GM19372 (cell line): ENCODE measurements around the gene TECPR2.

Experiments
- ATAC-seq: cut with Tn5 transposase; IDR thresholded peaks from one replicate; pipeline ENCODE4 v1.9.1; 2021; ENCODE audit warnings: mild to moderate bottlenecking, low read depth, moderate library complexity; ENCODE audit not compliant: unreplicated experiment

Gene TECPR2

DNA sequence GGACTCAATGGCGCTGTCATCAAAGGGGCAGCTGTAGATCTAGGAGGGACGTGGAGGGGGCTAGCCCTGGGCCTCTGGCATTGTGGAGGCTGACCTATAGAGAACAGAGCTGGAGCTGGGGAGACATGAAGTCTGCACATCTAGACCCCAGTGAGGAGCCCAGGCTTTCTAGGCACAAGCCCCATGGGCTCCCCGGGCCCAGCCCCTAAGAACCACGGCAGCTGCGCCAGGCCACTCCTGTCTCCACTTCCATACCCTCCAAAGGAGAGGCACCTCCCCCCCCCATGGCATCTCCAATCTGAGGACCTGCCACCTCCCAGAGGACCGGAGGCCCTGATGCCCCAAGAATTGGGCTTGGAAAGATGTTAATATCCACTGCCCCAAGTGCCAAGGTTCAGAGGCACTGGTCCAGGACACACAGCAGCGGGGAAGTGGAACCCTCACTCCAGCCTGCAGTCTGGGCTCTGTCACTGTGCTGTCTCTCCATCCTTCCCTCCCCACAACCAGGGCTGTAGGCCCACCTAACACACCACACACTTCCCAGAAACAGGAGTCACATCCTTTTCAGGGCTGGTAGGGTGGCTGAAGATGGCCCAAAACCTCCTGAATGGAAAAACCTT lies 142.4 kb downstream of the TECPR2 start:
- ATAC-seq: no peak

DNA sequence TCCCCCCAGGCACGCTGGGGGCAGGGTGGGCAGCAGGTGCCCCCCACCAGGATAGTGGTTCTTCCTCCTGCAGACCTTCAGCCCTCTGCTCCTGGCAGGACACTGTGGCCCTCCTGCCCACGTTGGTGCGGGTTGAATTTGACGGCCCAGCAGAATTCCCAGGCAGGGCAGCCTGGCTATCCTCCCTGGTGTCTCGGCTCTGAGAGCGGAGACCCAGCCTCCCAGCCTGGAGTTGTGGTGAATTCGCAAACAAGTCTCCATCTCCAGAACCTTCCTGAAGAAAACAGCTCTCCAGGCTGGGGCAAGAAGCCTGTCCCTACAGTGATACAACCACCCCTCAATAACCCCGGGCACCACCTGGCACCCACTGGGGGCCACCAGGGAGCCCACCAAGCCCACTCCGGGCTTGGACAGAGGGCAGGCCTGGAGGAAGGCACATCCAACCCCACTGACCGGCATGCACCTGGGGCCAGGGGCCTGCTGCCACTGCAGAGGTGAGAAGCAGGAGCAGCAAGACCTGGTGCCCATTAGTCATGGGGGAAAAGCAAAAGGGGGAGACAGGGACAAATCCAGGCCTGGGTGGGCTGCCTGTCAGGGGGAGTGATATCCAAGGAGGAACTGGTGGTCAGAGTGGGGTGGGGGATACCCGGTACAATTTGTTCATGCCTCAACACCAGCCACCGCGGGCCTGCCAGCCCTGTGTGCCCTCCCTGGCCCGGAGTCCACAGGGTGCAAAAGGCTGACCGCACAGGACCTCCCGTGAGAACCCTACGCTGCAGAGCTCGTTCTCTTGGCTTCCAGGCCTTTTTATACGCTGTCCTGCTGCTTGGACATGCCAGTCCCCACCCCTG lies 143.3 kb downstream of the TECPR2 start:
- ATAC-seq: no peak

DNA sequence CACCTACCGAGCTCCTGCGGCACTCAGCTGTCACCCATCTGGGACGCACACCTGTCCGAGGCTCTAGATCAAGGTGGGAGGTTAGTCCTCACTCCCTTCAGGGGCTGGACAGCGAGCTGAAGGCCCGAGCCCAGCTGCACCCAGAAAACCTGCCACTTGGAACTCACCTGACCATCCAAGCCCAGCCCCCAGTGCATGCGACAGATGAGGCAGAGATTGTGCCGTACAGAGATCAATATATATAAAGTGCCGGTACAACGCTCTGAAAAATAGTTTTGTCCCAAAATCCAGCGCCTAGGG lies 143.8 kb downstream of the TECPR2 start:
- ATAC-seq: no peak

DNA sequence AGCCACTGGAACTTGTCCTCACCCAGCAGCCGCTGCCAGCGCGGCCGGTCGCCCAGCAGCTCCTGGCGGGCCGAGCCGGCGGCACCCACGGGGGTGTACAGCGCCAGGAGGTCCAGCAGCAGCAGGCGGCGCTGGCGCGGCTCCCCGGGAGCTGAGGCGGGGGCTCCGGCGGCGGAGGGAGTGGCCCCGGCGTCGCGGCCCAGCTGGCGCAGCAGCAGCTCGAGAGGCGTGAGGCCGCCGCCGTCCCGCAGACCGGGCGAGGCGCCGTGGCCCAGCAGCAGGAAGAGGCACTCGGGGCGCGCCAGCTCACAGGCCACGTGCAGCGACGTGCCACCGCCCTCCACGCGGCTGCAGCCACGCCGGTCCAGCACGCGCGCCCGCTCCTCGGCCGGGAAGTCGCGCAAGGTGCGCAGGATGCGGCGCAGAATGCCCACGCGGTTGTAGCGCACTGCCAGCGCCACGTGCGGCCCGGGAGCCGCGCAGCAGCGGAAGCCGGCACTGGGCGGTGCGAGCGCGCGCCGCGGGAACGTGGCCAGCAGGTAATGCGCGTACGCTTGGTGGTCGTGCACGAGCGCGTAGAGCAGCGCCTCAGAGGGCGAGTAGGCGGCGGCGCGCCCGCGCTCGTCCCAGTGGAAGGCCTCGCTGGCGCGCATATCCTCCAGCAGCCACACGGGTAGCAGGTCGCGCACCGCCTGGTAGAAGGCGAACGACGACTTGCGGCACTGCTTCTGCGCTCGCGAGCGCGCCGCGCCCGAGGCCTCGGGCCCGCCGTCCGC lies 144.5 kb downstream of the TECPR2 start:
- ATAC-seq: no peak

DNA sequence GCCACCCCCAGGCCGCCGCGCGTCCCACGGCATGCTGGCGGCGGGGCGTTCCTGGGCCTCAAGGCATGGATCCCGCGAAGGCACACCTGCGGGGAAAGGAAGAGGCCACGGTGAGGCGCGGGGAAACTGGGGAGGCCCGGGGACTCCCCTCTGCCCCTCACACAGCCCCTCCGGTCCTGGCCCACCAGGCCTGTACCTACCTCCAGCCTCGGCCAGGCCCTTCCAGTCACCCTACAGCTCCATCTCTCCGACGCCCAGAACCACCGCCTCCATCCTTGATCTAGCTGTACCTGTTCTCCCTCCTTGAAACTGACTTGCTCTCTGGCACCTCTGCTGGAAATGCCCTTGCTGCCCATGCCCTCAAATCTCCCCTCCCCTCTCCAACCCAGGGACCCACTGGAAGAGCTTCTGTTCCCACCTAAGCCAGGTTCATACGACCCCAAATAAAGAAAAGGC lies 145.1 kb downstream of the TECPR2 start:
- no peak for ATAC-seq

DNA sequence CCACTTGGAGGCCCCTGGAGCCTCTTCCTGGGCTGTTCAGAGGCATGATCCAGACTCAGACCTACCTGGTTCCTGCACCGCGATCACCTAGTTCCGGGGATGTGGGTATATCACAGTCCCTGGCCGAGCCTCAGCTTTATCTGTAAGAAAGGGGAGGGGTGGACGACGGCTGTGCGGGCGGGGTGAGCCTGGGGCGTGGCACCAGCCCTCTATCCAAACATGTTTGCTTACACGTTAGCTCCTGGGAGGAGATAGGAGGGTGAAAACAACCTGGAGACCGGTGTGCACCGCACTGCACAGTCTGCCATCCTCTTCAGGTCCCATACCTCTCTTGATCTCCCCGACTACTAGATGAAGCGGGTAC lies 145.7 kb downstream of the TECPR2 start:
- no peak for ATAC-seq

DNA sequence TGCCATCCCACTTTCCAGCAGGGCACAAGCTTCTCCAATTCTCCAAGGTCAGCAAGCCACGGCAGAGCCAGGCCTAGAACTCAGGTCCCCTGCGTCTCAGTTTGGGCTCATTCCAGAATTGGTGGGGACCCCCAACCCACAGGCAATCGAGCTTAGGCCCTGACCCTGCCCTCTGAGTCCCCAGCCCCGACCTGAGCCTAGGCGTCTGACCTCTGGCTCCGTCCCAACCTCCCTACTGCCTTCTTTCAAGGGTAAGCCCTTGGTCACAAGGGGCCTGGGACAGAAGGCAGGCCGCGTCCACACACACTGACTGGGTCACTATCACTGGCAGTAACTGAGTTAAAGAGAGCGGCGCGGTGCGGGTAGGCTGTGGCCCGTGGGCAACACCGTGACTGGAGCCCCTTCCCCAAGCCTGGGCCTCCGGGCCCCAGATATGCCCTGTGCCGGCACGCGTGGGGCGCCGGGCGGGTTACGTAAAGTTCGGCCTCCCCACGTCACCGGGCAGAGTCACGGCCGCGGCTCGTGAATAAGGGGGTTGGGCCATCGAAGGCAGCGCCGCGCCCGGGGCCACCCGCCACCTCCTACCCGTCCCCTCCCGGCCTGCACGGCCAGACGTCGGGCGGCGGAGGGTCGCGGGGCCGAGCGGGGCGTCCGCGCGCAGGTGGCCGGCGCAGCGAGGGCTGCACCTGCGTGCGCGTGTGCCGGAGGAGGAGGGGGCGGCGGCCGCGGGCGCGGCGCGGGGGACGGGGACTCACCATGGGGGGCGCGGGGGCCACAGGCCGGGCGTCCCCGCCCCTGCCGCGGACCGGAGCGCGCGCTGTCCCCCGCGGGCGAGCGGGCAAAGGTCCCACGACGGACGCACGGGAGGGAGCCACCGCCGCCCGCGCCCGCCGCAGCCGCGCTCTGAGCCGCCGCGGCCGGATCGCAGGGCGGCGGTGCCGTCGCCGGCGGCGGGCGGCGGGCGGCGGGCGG lies 146.3 kb downstream of the TECPR2 start:
- peak; percentile 24 for ATAC-seq

DNA sequence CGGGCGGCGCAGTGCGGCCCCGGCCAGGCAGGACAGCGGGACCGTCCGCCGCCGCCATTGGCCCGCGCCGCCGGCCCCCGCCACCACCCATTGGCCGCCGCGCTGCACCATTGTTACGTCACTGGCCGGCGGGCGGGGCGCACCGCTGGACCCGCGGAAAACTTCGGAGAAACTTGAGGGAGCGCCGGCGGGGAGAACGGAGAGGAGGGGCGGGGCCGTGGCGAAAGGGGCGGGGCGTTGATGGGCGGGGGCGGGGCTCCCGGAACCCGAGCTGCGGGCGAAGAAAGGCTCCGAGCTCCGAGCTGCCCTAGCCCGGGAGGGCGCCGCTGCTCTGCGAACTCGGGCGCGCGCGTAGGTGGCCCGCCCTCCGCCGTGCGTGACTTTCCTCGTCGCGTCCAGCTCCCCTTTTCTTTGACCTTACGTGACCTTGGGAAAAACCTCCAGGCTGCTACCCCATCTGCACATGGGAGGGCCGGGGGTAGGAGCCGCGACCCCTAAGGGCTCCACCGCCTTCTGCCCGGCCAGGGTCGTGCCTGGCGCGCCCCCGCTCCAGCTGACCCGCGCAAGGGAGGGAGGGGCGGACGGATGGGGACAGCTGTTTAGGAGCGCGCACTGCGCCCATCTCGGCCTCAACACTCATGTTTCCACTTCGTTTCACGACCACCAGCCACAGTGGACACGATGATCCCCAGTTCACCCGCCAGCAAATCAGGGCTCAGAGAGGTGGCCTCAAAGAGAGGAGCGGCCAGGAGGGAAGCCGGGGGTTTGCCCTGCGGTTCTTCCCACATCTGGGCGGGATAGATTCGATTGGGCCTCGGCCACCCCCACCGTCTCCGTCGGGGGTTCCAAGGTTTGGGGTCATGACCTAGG lies 147.2 kb downstream of the TECPR2 start, which contains the start of gene ANKRD9:
TSS of gene ANKRD9 (minus strand) at position 31 of the 870 bp plus-strand sequence. CDS start 1,887 bp downstream, outside the sequence.
- ATAC-seq: peak; percentile 87

DNA sequence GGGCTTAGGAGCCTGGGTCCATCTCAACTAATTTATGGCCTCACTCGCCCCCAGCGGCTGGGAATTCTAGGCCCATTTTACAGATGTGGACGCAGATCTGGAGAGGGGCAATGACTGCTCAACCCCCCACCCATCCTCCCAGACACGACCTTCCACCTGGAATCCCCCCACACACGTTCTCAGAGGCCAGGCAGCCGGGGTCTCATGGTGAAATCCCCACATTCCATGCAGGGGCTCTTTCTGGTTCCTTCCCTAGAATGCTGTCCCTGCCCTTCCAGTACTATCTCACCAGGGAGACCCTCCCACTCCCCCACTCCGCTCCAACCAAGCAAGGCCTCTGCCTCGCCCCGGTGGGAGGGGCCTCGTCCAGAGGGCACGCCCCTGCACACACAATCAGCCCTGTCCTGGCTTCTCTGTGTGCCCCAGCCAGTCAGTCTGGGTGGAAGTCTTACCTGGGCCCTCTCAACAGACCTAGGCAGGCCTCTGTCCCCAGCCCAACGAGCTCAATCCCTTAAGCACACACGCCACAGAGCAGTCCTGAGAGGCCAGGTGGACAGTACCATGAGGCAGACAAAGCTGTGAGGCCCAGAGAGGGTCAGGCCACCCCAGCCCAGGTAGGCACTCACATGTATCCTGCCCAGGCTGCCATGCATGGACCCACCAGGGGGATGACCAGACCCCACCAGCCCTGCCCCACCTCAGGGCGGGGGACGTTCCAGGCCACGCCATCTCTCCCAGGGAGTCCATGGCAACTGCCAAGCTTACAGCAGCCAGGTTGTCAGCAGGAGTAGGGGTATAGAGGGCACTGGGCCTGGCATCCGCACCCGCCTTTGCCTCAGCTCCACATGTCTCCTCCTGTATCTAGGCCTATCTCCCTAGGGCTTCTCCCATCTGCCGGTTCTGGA lies 148.1 kb downstream of the TECPR2 start:
- no peak for ATAC-seq

DNA sequence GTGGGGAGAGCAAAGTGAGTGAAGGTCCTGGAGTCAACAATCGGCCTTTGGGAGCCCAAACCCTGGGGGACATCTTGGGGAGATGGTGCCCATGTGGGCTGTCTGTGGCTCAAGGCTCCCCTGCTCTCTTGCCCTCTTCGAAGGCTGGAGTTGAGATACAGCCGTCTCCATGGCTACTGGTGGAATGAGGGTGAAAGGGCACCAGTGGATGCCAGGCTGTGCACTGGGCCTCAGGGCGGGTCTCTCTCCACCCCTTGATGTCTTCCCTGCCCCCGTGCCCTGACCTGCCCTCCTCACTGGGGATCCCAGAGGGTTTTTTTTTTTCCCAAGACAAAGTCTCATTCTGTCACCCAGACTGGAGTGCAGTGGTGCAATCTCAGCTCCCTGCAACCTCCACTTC lies 148.8 kb downstream of the TECPR2 start:
- no peak for ATAC-seq

DNA sequence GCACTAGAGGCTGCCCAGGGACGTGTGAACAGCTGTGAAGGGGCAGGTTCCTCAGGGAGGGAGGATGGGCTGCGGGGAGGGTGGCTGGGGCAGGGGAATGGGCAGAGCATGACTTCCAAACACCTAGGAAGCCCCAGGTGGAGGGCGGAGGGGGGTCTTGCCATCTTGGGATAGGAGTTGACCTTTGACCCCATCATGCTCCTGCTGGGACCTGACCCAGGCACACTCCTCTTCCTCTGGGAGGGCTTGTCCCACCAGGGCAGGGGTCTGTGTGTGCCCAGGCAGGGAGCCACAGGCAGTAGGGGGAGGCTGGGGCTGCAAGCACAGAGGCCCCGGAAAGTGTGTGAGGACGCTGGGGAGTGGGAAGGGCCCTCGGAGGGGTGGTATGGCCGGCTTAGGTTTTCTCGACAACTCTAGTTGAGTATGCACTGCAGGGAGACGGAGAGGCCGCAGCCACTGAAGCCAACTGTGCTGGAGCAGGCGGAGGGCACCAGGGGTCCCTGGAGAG lies 150.1 kb downstream of the TECPR2 start:
- ATAC-seq: no peak

DNA sequence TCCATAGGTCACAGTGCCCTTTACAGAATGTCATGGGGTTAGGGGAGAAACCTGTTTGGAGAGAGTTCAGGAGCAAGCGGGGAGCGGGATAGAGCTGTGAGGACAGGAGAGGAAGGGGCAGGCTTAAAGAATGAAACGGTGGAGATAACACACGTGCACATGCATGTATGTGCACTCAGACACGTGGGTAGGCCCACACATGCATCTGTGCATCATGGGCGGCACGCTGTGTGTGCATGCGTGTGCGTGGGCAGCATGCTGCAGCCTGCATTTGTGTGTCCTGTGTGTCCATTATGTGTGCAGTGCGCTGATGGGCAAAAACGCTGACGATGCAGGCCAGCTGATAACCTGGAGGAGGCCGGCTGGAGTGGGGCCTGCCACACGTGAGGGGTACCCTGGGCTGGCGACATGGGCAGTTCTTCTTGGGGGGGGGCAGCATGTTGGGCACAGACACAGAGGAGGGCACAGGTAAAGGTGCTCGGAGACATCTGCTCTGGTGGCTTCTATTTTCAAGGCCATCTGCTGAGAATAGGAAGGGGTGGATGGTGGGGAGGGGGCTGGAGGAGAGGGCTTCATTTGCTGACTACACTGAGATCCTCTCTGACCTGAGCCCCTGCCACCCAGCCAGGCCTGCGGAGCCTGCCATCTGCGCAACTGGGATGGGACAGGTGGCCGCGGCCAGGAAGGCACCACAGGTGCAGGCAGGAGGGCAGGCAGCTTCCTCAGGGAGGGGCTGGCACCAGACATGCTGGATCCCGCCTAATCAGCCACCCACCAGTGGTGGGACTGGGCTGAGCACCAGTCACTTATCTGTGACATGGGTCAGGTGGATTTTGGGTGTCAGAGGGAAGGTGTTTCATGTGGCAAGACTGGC lies 151.4 kb downstream of the TECPR2 start:
- ATAC-seq: no peak

DNA sequence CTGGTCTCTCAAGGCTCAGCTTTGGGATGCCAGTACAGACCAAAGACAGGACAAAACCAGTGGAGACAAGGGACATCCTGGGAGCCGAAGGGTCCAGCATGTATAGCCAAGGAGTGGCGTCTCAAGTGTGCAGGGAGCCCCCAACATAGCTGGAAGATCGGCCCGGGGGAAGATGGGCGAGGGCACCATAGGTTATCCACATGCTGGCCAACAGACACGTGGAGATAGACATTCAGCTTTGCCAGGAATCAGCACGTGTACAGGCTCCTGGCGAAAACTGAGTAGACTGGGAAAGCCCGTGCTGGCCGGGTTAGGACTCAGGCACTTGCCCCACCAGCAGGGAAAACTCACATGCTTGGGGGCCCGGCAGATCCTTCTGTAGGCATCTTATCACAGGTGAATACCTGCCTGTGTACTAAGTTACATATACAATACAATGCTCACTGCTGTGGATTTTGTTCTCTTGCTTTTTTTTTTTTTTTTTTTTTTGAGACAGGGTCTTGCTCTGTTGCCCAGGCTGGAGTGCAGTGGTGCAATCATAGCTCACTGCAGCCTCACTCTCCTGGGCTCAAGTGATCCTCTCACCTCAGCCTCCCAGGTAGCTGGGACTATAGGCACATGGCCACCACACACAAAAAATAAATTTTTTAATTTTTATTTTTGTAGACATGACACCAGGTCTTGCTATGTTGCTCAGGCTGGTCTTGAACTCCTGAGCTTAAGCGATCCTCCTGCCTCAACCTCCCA lies 152.4 kb downstream of the TECPR2 start:
- no peak for ATAC-seq

DNA sequence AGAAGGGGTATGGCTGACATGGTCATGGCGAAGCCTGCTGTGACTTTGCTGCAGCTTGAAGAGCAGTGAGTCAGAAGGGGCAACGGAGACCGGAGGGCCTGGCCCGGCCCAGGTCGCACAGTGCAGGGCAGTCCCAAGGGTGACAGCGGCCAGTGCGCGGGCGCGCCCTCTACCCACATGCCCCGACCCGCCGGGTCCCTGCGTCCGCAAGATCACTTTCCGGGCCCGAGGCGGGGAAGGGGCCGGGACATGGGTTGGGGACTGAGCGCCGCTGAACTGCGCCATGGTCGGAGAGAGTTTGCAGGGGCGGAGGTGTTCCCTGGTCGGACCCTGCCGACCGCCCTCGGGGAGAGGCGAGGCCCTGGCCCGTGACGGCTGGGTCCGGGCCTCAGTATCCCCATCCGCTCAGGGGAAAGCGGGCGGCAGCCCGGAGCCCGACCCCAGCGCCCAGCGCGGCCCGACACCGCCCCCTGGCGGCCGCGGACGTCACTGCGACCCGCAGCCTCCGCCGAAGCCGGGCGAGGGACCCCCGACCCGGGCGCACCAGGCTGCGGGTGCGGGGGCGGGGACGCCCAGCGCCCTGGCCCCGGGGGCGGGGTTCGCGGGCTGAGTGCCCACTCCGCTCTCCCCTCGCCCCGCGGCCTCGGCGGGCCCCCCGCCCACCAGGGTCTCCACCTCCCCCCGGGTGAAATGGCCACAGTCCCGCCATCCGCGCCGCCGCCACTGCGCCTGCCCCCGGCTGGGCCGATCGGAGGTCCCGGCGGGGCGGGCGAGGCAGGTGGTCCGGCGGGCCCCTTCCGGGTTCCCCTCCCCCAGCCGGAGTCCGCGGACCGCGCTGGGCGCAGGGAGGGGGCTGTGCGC lies 154.0 kb downstream of the TECPR2 start:
- peak; percentile 57 for ATAC-seq

DNA sequence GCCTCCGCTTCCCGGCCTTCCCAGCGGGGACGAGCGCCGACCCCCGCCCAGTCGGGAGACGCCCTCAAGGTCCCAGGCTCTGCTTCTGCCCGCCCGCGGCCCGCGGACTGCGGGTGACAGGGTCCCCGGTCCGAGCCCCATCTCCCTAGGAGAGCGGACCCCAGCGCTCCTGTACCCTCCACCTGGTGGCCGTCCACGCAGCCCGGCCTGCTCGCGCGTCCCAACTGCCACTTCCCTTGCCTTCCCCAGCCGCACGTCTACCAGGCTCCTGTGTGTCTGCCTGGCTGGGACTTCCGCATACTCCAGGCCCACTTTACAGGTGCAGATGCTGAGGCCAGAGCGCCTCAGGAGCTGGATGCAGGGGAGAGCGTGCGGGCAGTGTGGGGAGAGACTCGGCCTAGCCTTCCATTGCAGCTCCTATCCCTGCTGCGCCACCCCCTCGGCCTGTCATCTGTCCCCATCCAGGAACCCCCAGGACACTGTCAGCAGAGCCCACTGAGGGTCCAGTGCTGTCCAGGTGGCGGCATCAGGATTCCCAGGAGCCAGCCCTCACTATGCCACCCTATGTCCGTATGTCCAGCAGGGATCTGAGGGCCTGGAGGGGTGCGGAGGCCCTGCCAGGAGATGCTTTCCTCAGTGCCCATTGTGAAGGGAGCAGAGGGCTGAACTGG lies 154.8 kb downstream of the TECPR2 start:
- ATAC-seq: no peak
